Mononuclear cell (primary cell): ENCODE data around the gene DDX50. TPM values are rescaled to one million over a fixed set of nuclear protein-coding genes. Genes with fewer than 3 reads are reported as not detected.
"Not testable (repeated sequence)": the region's sequence is repeated elsewhere in the genome, so short reads cannot be mapped to it uniquely, and the experiment has no call there.

Experiments used
- H3K27me3 ChIP-seq: 2 replicates; pipeline ENCODE4 v1.6.0; 2011; ENCODE audit warnings: low read length, control low read depth; ENCODE audit not compliant: insufficient read depth
- H3K4me1 ChIP-seq: 2 replicates; pipeline ENCODE4 v1.5.1; 2011; ENCODE audit warnings: mild to moderate bottlenecking, low read length, control low read depth; ENCODE audit not compliant: insufficient read depth
- H3K4me3 ChIP-seq: 2 replicates; pipeline ENCODE4 v1.5.1; 2011; ENCODE audit warnings: mild to moderate bottlenecking, low read length, moderate library complexity
- H3K9me3 ChIP-seq: 2 replicates; pipeline ENCODE4 v1.5.1; 2011; ENCODE audit warnings: low read depth, mild to moderate bottlenecking, control low read depth, low read length
- total RNA-seq: library from RNA; depleted of rRNA; stranded (reverse); fragments of >200 nt; gene quantifications from one replicate; pipeline ENCODE4 v1.2.3, GENCODE V29; 2012

Gene DDX50
- total RNA-seq, result 40.0 TPM

- Histone ChIP-seq H3K4me3 (peak within 1 kb of the TSS; percentile 87), H3K9me3 (no peaks in the 10 kb centered on the region), H3K27me3 (no peaks in the 10 kb centered on the region), H3K4me1 (peaks cover 32% of the 10 kb centered on the region)
These were observed at the start of gene DDX50 for GRCh38 chr10:68901105-68901927. Gene DDX50, plus strand, starts transcription at chr10:68901315. Its CDS starts 70 bp downstream, at chr10:68901385.

DNA sequence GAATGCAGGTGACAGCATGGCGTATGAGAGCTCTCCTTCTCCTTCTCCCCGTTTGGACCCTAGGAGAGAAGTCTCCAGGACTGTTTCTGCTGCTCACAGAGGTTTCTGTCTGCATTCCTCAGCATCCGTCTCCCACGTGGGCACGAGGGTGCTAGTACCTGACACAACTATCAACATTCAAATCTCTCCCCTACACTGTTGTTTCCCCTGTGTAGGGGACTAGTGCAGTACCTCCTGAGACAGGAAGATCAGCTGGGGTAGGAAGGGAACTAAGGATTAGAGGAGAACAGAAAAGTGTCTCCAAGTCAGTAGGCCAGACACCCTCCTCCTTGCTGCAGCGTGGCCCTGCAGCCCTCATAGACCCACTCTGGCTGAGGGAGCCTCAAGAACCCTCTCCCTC lies 44.8 kb upstream of the DDX50 start:
- Histone ChIP-seq H3K4me1 (no peaks in the 10 kb centered on the region), H3K27me3 (no peaks in the 10 kb centered on the region), H3K4me3 (no peak overlapping the region), H3K9me3 (peaks cover 3% of the 10 kb centered on the region)

GRCh38 chr10:68857005-68857404 lies 44.1 kb upstream of the DDX50 start:
- peaks cover 10% of the 10 kb centered on the region for H3K9me3 ChIP-seq
- no peaks in the 10 kb centered on the region for H3K27me3 ChIP-seq
- no peak overlapping the region for H3K4me3 ChIP-seq
- H3K4me1 ChIP-seq, result no peaks in the 10 kb centered on the region

DNA sequence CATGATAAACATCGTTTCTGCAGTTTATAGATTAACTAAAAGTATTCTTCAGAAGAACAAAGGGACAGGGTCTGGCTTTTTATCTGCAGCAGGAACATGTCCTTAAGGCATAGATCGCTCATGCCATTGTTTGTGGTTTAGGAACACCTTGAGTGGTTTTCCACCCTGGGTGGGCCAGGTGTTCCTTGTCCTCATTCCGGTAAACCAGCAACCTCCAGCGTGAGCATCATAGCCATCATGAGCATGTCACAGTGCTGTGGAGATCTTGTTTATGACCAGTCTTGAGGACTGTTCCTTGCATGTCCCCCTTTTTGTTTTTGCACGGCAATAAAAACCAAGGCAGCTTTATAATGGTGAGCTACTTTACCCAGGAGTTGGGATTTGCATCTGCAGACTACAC lies 39.9 kb upstream of the DDX50 start:
- Histone ChIP-seq H3K4me3 (no peak overlapping the region), H3K9me3 (peaks cover 13% of the 10 kb centered on the region), H3K27me3 (no peaks in the 10 kb centered on the region), H3K4me1 (no peaks in the 10 kb centered on the region)

- Histone ChIP-seq H3K27me3 (no peaks in the 10 kb centered on the region), H3K4me3 (no peak overlapping the region), H3K4me1 (no peaks in the 10 kb centered on the region), H3K9me3 (peaks cover 13% of the 10 kb centered on the region)
These were observed 36.5 kb upstream of the DDX50 start for GRCh38 chr10:68864611-68865010.

- not testable (repeated sequence) for H3K9me3 ChIP-seq, H3K27me3 ChIP-seq, H3K4me3 ChIP-seq, H3K4me1 ChIP-seq
These were observed 32.9 kb upstream of the DDX50 start for GRCh38 chr10:68868173-68868572.

DNA sequence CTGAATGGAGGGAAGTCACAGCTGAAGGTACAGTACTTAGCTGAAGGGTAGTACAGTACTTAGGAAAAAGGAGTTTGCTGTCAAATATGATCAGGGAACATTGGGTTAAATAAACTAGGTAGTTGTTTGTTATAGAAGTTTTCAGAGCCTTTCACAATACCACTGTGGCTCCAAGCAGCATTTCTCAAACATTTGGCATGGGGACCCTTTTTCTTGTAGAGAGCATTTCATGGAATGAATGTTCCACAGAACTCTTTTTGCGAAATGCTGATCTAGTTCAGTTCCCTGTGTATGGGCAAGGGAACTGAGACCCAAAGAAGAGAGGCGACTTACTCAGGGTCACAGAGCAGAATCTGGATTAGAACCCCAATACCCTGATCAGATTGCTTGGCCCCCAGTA lies 31.5 kb upstream of the DDX50 start:
- Histone ChIP-seq H3K27me3 (no peaks in the 10 kb centered on the region), H3K4me1 (no peaks in the 10 kb centered on the region), H3K9me3 (no peaks in the 10 kb centered on the region), H3K4me3 (no peak overlapping the region)

- no peaks in the 10 kb centered on the region for H3K9me3 ChIP-seq
- H3K4me3 ChIP-seq, result no peak overlapping the region
- H3K4me1 ChIP-seq, result no peaks in the 10 kb centered on the region
- H3K27me3 ChIP-seq, result no peaks in the 10 kb centered on the region
These were observed 31.1 kb upstream of the DDX50 start for GRCh38 chr10:68870061-68870460.

DNA sequence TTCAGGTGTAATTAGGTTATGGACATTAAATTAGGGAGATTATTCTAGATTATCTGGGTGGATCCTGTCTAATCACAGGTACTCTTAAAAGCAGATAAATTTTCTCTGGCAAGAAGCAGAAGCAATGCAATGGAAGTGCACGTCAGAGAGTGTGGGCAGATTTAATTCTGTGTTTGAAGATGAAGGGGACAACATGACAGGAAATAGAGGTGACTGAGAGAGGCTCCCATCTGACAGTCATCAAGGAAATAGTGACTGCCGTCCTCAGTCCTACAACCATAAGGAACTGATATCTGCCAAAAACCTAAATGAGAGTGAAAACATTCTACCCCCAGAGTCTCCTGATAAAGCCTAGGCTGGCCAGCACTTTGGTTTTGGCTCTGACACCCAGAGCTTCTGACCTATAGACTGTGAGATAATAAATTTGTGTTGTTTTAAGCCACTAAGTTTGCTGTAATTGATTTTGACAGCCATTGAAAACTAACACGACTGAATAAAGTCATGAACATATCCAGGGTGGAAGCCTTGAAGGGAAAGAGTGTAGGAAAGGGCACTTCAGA lies 30.5 kb upstream of the DDX50 start:
- no peaks in the 10 kb centered on the region for H3K9me3 ChIP-seq
- H3K4me1 ChIP-seq, result no peaks in the 10 kb centered on the region
- no peak overlapping the region for H3K4me3 ChIP-seq
- H3K27me3 ChIP-seq, result no peaks in the 10 kb centered on the region

DNA sequence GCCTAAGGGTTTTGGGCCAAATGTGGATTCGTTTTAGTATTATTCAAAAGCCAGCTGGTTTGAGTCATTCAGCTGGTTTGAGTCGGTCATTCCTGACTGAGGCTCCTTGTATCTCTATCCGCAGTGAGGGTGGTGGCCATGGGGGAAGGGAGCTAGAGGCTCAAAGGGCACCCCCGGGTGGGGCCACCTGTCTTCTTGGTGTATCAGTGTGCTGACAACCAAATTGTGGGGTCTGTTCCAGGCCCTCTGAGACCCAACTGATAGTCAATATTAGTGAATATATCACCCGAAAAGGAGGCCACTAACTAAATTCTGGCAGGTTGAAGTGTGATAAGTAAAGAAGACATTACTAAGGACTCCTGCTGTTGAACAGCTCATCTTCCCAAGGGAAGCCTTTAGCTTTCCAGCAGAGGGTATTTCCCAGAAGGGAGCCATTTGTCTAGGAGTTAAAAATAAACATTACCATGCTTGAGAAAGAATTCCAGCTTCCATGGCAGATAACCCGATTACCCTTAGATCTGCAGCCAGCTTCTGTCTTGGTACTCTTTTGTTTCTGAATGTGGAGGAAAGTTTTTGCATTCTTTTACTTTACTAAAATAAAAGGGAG lies 29.9 kb upstream of the DDX50 start:
- Histone ChIP-seq H3K9me3 (no peaks in the 10 kb centered on the region), H3K4me1 (no peaks in the 10 kb centered on the region), H3K27me3 (no peaks in the 10 kb centered on the region), H3K4me3 (no peak overlapping the region)

- H3K4me3 ChIP-seq, result no peak overlapping the region
- no peaks in the 10 kb centered on the region for H3K4me1 ChIP-seq
- H3K27me3 ChIP-seq, result no peaks in the 10 kb centered on the region
- H3K9me3 ChIP-seq, result no peaks in the 10 kb centered on the region
These were observed 29.3 kb upstream of the DDX50 start for GRCh38 chr10:68871731-68872342.

DNA sequence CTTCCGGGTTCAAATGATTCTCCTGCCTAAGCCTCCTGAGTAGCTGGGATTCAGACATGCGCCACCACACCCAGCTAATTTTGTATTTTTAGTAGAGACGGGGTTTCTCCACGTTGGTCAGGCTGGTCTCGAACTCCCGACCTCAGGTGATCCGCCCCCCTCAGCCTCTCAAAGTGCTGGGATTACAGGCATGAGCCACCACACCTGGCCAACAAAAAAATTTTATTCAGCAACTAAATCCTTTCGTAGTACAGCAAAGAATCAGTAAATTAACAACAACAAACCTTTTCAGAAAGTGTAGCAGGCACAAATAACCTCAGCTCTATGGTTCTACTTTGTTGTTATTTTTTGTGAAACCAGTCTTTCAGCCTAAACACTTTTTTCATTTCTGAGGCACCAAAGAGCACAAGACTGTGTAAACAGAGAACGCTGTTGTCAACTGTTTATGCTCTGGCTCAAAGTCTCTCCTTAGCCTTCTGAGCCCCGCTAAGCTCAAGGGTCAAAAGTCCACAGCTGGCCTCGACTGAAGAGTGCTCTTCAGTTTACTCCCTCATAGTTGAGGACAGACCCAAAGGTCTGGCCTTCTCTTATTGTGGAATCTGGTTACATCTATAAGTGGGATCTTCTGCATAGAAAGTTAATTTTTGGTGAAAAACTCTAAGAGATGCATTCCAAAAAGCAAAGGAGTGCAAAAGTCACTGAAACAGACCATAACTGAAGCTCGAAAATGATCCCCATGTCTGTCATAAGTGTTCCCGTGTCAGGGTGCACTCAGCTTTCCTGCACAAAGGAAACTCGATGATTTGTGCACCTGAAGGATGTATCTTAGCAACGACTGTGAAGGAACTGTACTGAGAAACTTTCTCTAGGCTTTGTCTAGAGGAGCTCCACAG lies 24.6 kb upstream of the DDX50 start:
- H3K4me1 ChIP-seq, result no peaks in the 10 kb centered on the region
- H3K27me3 ChIP-seq, result no peaks in the 10 kb centered on the region
- no peak overlapping the region for H3K4me3 ChIP-seq
- H3K9me3 ChIP-seq, result no peaks in the 10 kb centered on the region

GRCh38 chr10:68877482-68878110 lies 23.5 kb upstream of the DDX50 start:
- Histone ChIP-seq H3K4me1 (no peaks in the 10 kb centered on the region), H3K9me3 (no peaks in the 10 kb centered on the region), H3K4me3 (no peak overlapping the region), H3K27me3 (no peaks in the 10 kb centered on the region)

DNA sequence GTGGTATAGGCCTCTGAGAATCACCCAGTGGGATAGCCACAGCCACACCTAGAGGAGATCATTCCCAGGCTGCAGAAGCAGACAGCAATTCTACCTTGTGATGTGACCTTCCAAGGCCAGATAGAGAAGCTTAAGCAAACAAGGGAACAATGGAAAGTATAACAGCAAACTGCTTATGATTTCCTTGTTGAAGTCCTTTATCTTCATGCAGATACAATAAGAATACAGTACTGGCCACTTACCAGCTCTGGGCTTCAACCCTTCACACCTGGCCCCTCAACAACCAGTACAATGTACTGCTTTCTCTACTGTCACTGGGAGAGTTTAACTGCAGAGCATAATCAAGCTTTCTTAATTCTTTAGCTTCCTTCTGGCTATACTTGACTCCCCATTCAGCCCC lies 22.6 kb upstream of the DDX50 start:
- H3K4me1 ChIP-seq, result no peaks in the 10 kb centered on the region
- H3K9me3 ChIP-seq, result no peaks in the 10 kb centered on the region
- H3K27me3 ChIP-seq, result no peaks in the 10 kb centered on the region
- H3K4me3 ChIP-seq, result no peak overlapping the region
